Fibroblast of lung (primary cell): Measurements from ENCODE around the gene L3MBTL2.

ENCODE experiments used
- CTCF ChIP-seq, 2 donors: IDR thresholded peaks in 1 of 2; conservative IDR thresholded peaks in 1 of 2; 1 replicate in 1 of 2; 2 replicates in 1 of 2; pipeline ENCODE4 v1.5.1; 2011 to 2012; ENCODE audit warnings: low read length in 2 of 2, control low read depth in 1 of 2, inconsistent platforms in 1 of 2, low read depth in 1 of 2, mild to moderate bottlenecking in 1 of 2
- EZH2 ChIP-seq: IDR thresholded peaks from 2 replicates; pipeline ENCODE4 v1.5.1; 2012; ENCODE audit warnings: low read length, control low read depth, mild to moderate bottlenecking; ENCODE audit errors: missing control alignments

GRCh38 chr22:41263704-41264103 is 58.6 kb downstream of the L3MBTL2 start:
- TF ChIP-seq CTCF (conservative IDR thresholded peaks at IDR 0.05 in 1 of 2, IDR thresholded peaks at IDR 0.05 in 1 of 2; ENCODE audit: low read depth in 1 of 2, low read length in 2 of 2) = no peak
- TF ChIP-seq EZH2 = no peak
